Measurements from ENCODE around the gene SHISAL2B.
"Not testable (repeated sequence)": the region's sequence is repeated elsewhere in the genome, so short reads cannot be mapped to it uniquely, and the experiment has no call there.

The SHISAL2B gene

DNA sequence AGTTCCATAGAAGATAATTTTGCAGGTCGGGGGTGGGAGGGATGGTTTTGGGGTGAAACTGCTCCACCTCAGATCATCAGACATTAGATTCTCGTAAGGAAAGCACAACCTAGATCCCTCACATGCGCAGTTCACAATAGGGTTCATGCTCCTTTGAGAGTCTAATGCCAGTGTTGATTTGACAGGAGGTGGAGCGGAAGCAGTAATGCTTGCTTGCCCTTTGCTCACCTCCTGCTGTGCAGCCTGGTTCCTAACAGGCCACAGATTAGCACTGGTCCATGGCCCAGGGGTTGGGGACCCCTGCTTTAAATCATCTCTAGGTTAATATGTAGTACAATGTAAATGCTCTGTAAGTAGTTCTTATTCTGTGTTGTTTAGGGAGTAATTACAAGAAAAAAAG, 10.5 kb downstream of the SHISAL2B start:
- DNase-seq: no peak

DNA sequence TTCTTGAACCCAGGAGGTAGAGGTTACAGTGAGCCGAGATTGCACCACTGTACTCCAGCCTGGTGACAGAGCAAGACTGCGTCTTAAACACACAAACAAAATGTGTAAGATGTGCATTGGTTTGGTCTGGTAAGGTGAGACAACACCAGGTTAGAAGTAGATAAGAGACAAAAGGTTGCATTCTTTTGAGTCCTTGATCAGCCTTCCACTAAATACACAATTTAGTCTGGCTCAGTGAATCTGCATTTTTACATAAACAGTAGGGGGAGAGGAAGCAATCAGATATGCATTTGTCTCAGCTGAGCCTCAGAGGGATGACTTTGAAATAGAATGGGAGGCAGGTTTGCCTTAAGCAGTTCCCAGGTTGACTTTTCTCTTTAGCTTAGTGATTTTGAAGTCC, 15.8 kb downstream of the SHISAL2B start:
- DNase-seq: not testable (repeated sequence)

DNA sequence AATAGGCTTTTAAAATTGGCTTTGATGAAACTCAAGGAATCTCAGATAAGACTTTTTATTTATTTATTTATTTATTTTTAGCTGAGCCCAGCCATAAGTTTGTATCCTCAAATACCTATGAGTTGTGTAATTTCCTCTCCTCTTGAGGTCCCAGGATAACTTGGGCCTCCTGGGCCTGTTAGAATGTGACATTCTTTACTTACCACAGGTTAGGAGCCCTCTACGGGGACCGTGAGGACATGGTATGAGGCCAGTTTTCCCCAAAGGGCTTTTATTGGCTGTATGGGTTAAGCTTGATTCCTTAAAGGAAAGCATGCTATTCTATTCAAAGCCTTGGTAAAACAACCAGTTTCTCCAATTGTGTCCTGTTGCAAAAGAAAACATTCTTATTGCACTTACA, 16.9 kb downstream of the SHISAL2B start:
- DNase-seq: no peak

DNA sequence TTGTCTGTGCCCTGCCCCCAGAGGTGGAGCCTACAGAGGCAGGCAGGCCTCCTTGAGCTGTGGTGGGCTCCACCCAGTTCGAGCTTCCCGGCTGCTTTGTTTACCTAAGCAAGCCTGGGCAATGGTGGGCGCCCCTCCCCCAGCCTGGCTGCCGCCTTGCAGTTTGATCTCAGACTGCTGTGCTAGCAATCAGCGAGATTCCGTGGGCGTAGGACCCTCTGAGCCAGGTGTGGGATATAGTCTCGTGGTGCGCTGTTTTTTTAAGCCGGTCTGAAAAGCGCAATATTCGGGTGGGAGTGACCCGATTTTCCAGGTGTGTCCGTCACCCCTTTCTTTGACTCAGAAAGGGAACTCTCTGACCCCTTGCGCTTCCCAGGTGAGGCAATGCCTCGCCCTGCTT, 24.2 kb downstream of the SHISAL2B start:
- not testable (repeated sequence) for DNase-seq

DNA sequence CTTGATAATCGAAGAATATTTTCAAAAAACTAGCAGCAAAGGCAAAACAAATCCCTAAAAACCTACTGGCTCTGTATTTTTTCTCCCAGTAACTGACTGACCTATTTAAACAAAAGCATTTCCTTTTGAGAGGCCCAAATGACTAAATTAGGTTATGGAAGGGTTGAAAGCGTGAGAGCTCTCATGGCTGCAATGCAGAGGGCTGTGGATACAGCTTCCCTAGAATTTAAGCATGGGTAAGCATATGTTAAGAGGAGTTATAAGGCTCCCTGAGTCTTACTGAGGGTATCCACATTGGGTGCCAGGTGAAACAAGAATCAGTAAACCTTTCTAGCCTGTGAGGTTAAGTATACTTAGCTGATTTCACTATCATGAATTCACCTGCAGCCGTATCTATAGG, 32.3 kb downstream of the SHISAL2B start:
- no peak for DNase-seq

DNA sequence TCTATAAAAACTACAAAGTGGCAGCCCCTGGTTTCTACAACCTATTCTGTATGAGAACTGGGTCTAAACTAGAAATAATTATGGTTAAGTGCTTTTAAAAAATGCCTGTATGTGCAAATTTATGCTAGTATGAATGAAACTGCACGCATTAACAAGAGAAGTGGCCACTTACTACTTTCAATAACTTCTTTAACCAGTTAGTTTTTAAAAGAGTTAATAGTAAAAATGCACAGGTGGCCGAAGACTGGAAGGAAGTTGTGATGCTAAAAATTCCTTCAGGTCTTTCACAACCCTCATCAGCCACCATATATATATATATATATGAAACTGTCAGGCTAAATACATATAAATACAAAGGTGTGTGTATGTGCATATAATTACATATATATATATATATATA, 36.8 kb downstream of the SHISAL2B start:
- DNase-seq: no peak

DNA sequence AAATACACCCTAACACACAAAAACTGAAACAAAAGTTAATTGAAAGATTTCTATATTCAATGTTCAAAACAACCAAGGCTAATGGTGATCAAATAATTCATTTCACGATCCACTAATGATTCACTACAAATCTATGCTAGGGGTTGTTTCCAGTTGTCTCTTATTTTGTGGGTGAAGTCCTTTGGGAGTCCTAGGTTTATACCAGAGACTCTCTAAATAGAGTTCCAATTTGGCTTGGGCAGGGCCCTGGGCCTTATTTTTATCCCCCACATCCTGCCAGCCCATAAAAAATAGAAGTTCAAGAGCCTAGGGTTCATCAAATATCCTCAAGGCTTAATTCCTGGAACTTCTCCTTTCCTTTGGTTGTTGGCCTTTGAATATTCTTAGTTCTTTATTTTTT, 52.1 kb downstream of the SHISAL2B start:
- DNase-seq: no peak

DNA sequence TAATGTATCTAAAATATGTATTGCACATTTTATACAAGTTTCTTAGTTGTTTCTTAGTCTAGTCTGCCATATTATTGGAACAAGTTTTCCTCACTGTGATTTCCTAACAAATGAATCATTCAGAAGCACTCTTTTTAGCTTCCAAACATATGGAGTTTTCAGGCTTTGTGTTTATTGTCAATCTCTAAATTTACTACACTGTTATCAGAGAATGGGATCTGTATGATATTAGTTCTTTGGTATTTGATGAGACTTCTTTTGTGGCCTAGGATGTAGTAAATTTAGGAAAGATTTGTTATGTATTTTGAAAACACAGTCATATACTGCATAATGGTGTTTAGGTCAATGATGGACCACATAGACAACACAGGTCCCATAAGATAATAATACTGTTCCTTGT, 52.5 kb downstream of the SHISAL2B start:
- no peak for DNase-seq

DNA sequence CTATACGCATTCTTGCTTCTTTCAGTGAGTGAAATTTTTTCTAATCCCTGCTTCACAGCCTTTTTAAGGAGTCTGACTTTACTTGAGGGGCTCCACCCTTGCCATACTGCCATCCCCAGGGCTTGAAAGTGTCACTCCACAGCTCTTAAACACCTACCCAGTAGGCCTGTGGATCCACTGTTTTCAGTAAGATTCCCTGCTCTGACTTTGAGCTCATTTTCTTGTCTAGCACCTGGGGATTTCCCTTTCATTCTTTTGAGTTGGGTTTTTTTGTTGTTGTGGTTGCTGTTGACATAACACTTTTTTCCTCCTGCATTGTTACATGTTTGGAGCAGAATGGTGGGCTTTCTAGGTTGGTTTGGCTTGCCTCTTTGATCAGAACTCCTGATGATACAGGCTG, 54.6 kb downstream of the SHISAL2B start:
- no peak for DNase-seq

DNA sequence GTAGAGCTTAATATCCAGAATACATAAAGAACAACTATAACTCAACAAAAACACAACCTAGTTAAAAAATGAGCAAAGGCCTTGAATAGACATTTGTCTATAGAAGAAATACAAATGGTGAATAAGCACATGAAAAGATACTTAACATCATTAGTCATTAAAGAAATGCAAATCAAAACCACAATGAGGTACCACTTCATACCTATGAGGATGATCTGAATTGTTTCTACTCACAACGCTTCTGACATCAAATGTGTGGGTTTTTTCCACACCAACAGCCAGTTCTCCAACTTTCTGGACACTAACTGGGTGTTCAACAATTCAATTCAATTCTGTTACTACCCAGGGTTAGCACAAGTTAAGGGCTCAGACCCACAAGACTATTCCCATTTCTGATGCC, 56.1 kb downstream of the SHISAL2B start:
- peak; percentile 3 for DNase-seq

DNA sequence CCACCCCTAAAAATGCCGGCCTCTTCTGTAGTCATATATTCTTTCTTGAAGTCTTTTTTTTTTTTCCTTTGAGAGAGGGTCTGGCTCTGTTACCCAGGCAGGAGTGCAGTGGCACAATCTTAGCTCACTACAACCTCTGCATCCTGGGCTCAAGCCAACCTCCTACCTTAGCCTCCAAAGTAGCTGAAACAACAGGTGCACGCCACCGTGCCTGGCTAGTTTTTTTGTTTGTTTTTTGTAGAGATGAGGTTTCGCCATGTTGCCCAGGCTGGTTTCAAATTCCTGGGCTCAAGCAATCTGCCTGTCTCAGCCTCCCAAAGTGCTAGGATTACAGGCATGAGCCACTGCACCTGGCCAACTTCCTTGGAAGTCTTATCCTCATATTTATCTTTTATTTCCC, 59.1 kb downstream of the SHISAL2B start:
- DNase-seq: no peak

DNA sequence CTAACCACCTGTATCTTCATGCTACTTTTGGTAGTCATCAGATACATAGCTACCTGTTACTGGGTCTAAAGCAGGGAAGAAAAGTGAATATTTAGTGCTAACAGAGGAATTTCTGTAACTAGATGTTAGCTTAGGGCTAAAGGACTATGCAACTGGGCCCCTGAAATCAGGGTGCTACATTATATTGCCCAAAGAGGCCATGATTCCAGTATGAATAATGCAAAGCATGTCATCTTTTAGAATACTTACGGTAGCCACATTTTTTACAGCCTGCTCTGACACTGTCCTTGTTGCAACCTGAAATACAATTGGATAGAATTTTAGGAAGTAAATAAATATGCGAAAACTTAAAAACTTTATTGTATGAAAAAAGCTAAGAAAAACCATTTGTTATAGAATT, 63.8 kb downstream of the SHISAL2B start:
- DNase-seq: no peak

DNA sequence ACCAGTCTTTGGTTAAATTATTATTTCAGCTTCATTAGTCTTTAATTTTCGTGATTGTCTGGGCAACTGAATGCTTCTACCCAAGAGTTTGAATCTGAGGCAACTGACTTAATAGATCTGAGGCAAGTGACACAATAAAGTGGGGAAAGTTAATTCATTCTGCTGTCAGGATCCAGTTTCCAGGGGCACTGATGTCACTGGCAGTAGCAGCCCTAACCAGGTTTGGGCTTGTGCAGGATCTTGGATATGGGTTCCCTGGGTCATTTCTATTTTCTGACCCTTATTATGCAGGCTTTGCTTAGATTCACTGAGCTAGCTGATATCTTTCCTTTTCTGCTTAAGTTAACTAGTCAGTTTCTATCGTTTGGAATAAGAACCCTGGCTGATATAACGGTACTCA, 68.6 kb downstream of the SHISAL2B start:
- DNase-seq: no peak

DNA sequence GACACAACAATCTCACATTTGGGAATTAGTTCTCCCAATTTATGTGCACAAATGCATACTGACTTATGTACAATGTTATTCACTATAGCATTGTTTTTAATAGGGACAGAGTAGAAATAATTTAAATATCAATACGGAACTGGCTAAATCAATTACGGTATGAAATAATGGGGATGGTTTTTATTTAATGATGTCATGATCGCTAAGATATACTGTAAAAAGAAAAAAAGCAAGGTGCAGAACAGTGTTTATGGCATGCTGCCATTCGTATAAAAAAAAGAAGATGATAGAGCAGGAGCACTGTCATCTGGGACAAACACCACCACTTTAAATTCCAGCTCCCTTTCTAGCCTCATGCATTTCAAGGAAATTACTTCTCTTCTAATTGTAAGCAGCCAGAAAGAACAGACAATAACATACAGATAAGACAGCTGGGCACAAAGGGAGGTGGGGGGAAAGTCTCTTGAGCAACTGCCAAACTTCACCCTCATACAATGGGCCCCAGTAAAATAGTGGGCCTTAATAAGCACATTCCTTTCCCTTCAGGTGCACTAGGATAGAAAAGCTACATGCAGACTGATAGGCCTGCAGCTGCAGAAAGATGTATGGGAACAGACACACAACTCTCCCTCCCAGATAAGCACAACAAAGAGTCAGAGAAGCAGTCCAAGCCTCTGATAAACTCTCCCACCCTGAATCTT, 69.8 kb downstream of the SHISAL2B start:
- DNase-seq: no peak

DNA sequence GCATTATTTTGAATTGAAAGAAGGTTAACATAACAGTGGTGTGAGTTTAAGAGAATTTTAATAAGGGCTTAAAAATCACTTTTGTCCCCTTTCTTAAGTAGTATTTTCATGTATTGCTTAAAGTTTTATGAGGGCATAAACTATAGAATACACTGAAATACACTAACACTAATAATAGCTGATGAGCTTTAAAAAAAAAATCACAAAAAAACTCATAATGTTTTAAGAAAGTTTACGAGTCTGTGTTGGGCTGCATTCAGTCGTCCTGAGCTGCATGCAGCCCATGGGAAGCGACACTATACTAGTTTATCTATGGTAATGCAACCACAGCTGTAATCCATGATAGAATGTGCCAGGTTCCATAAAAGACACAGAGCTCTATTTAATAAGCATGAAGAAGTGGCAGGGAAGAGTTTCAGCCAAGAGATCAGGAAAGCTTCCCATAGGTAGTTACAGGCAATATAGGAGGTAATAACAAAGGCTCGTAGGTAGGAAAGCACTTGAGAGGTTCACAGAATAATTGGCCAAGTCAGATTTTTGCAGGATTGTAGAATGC, 73.7 kb downstream of the SHISAL2B start:
- DNase-seq: no peak

DNA sequence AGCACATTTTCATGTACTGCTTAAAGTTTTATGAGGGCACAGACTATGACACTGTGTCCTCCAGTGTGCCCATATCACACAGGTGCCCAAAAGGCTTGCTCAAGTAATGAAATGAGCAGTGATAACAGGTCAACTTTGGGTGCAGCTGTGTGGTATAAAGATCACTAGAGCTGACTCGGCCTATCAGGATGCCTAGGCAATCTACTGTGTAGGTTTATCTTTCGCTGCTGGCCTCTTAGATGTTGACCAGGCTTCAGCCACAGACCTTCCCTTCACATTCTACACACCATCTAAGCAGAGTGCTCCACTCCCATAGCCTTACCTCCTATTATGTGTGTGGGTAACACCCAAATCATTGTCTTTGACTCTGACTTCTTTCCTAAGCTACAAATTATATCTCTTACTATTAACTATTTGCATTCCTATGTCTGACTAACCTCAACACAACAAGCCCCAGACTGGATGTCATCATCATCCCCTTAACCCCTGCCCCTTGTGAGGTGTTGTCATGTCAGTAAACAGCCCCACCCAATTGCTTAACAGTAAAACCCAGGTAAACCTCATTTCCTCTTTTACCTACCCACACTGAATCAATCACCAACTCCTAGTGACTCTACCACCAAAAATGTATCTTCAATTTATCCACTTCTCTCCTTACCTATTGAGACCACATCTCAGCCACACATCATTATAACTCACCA, 75.7 kb downstream of the SHISAL2B start:
- DNase-seq: no peak

DNA sequence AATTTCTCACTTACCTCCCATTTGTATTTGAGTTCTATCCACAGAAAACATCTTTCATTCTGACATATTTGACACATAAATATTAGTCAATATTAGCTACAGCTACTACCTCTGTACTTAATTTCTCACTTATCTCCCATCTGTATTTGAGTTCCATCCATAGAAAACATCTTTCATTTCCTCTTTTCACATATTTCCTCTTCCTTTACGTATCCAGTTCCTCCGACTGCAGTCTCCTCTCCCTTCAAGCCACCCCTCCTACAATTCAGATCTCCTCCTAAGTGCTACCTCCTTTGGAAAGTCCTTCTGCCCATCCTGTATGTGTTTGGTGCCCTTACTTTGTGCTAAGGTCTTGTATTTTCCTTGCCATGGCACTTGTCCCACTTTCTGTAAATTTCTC, 76.6 kb downstream of the SHISAL2B start:
- no peak for DNase-seq
